ENCODE measurements around the gene METTL21C. TPM values are rescaled to one million over a fixed set of nuclear protein-coding genes. Genes with fewer than 3 reads are reported as not detected.

The METTL21C gene
- total RNA-seq, 2 donors from 2014 or later, result not detected

- H3K4me1 Mint-ChIP-seq (ENCODE audit: low read depth in 2 of 2), result peaks cover 0 to 13% of the 10 kb centered on the region in 2 donors
- ATAC-seq, result no peak
- no peak for DNase-seq (ENCODE audit: low spot score)
- no peaks in the 10 kb centered on the region for H3K36me3 Mint-ChIP-seq
- no peak overlapping the region for H3K4me3 Mint-ChIP-seq
- H3K9me3 Mint-ChIP-seq, result no peaks in the 10 kb centered on the region
- no peak overlapping the region for H3K27ac Mint-ChIP-seq
- H3K27me3 Mint-ChIP-seq, result peaks cover 27 to 28% of the 10 kb centered on the region in 2 donors
Measured at GRCh38 chr13:102690883-102691282, 4.0 kb downstream of the METTL21C start.

- no peak overlapping the region for H3K4me3 Mint-ChIP-seq
- DNase-seq (ENCODE audit: low spot score) (no peak), ATAC-seq (no peak)
- H3K4me1 Mint-ChIP-seq (ENCODE audit: low read depth in 2 of 2), result peaks cover 0 to 16% of the 10 kb centered on the region in 2 donors
- H3K27ac Mint-ChIP-seq, result no peak overlapping the region
- H3K27me3 Mint-ChIP-seq, result peaks cover 16 to 17% of the 10 kb centered on the region in 2 donors
- H3K9me3 Mint-ChIP-seq, result no peaks in the 10 kb centered on the region
- H3K36me3 Mint-ChIP-seq, result no peaks in the 10 kb centered on the region
Measured at GRCh38 chr13:102688306-102688973, 6.4 kb downstream of the METTL21C start.

DNA sequence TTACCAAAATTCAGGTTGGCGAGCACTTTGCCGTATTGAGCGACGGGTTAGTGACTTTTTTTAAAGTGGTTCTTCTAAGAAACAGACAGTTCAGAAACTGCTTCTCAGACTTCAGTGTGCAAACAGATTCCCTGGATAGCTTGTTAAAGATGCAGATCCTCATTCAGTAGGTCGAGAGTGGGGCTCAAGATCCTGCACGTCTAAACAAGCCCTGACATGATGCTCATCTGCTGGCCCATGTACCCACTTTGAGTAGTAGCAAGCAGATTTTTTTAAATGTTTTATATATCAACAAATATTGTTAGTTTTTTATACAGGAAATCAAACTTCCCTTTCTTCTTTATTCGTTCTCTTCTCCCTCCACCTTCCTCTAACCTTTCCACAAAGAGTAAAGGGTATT is 7.3 kb downstream of the METTL21C start:
- H3K27ac Mint-ChIP-seq, result no peak overlapping the region
- H3K4me3 Mint-ChIP-seq, result no peak overlapping the region
- ATAC-seq (no peak), DNase-seq (ENCODE audit: low spot score) (no peak)
- peaks cover 7 to 25% of the 10 kb centered on the region in 2 donors for H3K4me1 Mint-ChIP-seq (ENCODE audit: low read depth in 2 of 2)
- no peaks in the 10 kb centered on the region for H3K36me3 Mint-ChIP-seq
- H3K9me3 Mint-ChIP-seq, result no peaks in the 10 kb centered on the region
- peaks cover 8 to 13% of the 10 kb centered on the region in 2 donors for H3K27me3 Mint-ChIP-seq

GRCh38 chr13:102686024-102686423 is 8.8 kb downstream of the METTL21C start:
- DNase-seq (ENCODE audit: low spot score) (no peak), ATAC-seq (no peak)
- Mint-ChIP-seq H3K9me3 (no peaks in the 10 kb centered on the region), H3K27ac (no peak overlapping the region), H3K27me3 (peaks cover 0 to 8% of the 10 kb centered on the region in 2 donors), H3K4me3 (no peak overlapping the region), H3K36me3 (no peaks in the 10 kb centered on the region), H3K4me1 (ENCODE audit: low read depth in 2 of 2) (peaks cover 16 to 33% of the 10 kb centered on the region in 2 donors)

GRCh38 chr13:102683637-102684036 is 11.2 kb downstream of the METTL21C start:
- H3K4me3 Mint-ChIP-seq, result no peak overlapping the region
- peaks cover 32 to 37% of the 10 kb centered on the region in 2 donors for H3K4me1 Mint-ChIP-seq (ENCODE audit: low read depth in 2 of 2)
- peaks cover 0 to 4% of the 10 kb centered on the region in 2 donors for H3K27me3 Mint-ChIP-seq
- no peak overlapping the region for H3K27ac Mint-ChIP-seq
- no peak for DNase-seq (ENCODE audit: low spot score)
- no peaks in the 10 kb centered on the region for H3K9me3 Mint-ChIP-seq
- H3K36me3 Mint-ChIP-seq, result peaks cover 6% of the 10 kb centered on the region
- ATAC-seq, result no peak

- Mint-ChIP-seq H3K4me1 (ENCODE audit: low read depth in 2 of 2) (peaks cover 31 to 32% of the 10 kb centered on the region in 2 donors), H3K27me3 (no peaks in the 10 kb centered on the region), H3K4me3 (no peak overlapping the region), H3K27ac (no peak overlapping the region), H3K9me3 (no peaks in the 10 kb centered on the region), H3K36me3 (peaks cover 9% of the 10 kb centered on the region)
- DNase-seq (ENCODE audit: low spot score) (no peak), ATAC-seq (peak in 1 of 2 donors; percentile 61)
Measured at GRCh38 chr13:102682727-102683126, 12.1 kb downstream of the METTL21C start.

DNA sequence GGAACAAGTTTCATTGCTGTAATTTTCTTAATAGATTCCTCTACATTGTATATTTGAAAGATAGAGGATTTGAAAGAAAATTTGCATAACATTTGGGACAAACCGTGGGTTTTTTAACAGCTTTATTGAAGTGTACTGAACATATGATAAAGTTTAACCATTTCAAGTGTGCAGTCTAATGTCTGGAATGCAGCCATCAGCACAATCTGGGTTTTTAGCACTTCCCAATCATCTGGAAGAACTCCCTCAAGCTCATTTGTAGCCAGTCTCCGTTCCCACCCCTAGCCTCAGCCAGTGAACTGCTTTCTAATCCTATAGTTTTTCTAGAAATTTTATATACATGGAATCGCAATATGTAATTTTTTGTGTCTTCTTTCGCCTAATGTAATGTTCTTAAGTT is 12.6 kb downstream of the METTL21C start:
- no peaks in the 10 kb centered on the region for H3K27me3 Mint-ChIP-seq
- H3K4me1 Mint-ChIP-seq (ENCODE audit: low read depth in 2 of 2), result peaks cover 31 to 32% of the 10 kb centered on the region in 2 donors
- peaks cover 14% of the 10 kb centered on the region for H3K36me3 Mint-ChIP-seq
- no peak overlapping the region for H3K4me3 Mint-ChIP-seq
- no peaks in the 10 kb centered on the region for H3K9me3 Mint-ChIP-seq
- DNase-seq (ENCODE audit: low spot score) (no peak), ATAC-seq (no peak)
- no peak overlapping the region for H3K27ac Mint-ChIP-seq

DNA sequence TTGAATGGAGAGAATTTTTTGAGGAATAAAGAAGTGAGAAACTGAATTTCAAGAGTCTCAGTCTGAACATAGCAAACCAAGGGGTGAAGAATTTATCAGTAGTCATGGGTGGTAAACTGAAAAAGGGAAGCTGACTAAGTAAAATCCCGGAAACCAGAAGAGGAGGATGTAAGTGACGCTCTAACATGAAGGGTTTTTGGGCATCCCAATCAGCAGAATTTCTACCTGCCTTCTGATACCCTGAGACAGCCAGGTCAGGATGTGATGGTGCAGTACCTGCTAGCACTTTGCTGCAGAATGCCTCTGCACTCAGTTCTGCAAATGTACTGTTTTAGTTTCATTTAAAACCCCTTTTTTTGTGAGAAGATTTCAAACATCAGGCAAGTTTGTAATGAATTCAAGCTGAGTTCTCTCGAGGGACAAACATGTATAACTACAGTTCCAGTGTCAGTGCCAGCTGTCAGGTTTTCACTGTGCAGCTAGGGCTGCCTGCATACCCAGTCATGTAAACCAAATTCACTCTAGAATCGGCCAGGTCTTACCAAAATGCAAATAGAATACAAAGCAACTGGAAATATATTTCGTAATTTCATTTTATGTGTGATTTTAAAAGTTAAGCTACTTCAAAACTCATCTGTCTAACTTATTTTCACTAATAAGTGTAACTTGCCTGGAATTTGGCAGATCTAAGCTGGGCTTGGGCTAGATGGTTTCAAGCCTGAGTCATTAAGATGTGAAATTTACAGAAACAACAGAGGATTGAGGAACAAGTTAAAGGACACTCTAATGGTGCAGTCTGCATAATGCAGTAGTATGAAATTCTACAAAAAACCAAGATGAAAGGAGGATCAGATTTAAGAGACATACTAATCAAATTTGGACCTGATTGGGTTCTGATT is 13.8 kb downstream of the METTL21C start:
- peak overlapping the region; percentile 21 for H3K4me3 Mint-ChIP-seq
- no peak for DNase-seq (ENCODE audit: low spot score)
- peaks cover 28 to 32% of the 10 kb centered on the region in 2 donors for H3K4me1 Mint-ChIP-seq (ENCODE audit: low read depth in 2 of 2)

GRCh38 chr13:102680133-102680717 is 14.6 kb downstream of the METTL21C start:
- Mint-ChIP-seq H3K27ac (peak overlapping the region; percentile 26 to 73), H3K4me1 (ENCODE audit: low read depth in 2 of 2) (peaks cover 24 to 32% of the 10 kb centered on the region in 2 donors), H3K4me3 (peak overlapping the region; percentile 21), H3K36me3 (peaks cover 16% of the 10 kb centered on the region), H3K9me3 (no peaks in the 10 kb centered on the region), H3K27me3 (no peaks in the 10 kb centered on the region)
- ATAC-seq (no peak), DNase-seq (ENCODE audit: low spot score) (no peak)

More for the DNA sequence above, 13.8 kb downstream of the METTL21C start:
- peak overlapping the region; percentile 26 to 73 for H3K27ac Mint-ChIP-seq
- peak in 1 of 2 donors; percentile 68 for ATAC-seq
- H3K36me3 Mint-ChIP-seq, result peaks cover 16% of the 10 kb centered on the region
- H3K9me3 Mint-ChIP-seq, result no peaks in the 10 kb centered on the region
- no peaks in the 10 kb centered on the region for H3K27me3 Mint-ChIP-seq

GRCh38 chr13:102679449-102680132 is 15.3 kb downstream of the METTL21C start:
- Mint-ChIP-seq H3K4me3 (no peak overlapping the region), H3K4me1 (ENCODE audit: low read depth in 2 of 2) (peaks cover 24 to 32% of the 10 kb centered on the region in 2 donors), H3K27me3 (no peaks in the 10 kb centered on the region), H3K9me3 (no peaks in the 10 kb centered on the region), H3K27ac (peak overlapping the region; percentile 26 to 73), H3K36me3 (peaks cover 16% of the 10 kb centered on the region)
- DNase-seq (ENCODE audit: low spot score), result no peak
- ATAC-seq, result no peak

DNA sequence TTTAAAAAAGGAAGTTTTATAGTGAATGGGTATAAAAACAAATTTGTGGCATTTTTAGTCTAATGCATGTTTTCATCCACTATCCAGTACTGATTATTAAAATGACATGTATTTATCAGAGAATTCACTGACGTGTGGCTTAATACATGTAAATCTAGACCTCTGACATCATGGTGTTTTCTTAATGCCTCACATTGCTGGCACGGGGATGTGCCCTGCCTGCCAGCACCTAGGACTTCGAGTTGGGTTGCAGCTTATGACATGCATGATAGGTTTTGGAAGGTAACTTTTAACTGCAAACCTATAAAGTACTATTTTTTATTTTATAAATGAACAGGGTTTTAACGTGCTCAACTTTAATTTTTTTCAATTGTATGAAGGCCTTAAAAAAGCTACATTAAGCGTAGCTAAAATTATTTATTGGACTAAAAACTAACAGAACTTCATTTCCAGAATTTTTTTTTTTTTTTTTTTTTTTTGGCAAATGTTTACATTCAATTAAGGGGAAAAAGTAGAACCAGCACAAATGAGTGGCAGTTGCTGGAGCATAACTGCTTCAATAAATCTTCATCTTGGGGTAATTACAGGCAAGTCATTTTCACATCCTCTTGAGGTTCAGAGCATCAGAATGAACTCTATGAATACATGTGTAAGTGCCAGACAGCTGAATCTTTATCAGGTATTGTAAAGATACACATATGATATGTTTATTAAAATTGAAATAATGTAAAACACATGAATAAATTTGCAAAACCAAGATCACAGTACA is 16.3 kb downstream of the METTL21C start:
- H3K4me1 Mint-ChIP-seq (ENCODE audit: low read depth in 2 of 2), result peaks cover 24 to 32% of the 10 kb centered on the region in 2 donors
- no peaks in the 10 kb centered on the region for H3K9me3 Mint-ChIP-seq
- peaks cover 16% of the 10 kb centered on the region for H3K36me3 Mint-ChIP-seq
- H3K27me3 Mint-ChIP-seq, result no peaks in the 10 kb centered on the region
- no peak for ATAC-seq
- no peak for DNase-seq (ENCODE audit: low spot score)
- no peak overlapping the region for H3K27ac Mint-ChIP-seq
- no peak overlapping the region for H3K4me3 Mint-ChIP-seq

- DNase-seq (ENCODE audit: low spot score) (no peak), ATAC-seq (no peak)
- H3K4me1 Mint-ChIP-seq (ENCODE audit: low read depth in 2 of 2), result peaks cover 11 to 23% of the 10 kb centered on the region in 2 donors
- no peaks in the 10 kb centered on the region for H3K27me3 Mint-ChIP-seq
- no peak overlapping the region for H3K4me3 Mint-ChIP-seq
- H3K9me3 Mint-ChIP-seq, result no peaks in the 10 kb centered on the region
- peaks cover 16% of the 10 kb centered on the region for H3K36me3 Mint-ChIP-seq
- H3K27ac Mint-ChIP-seq, result peak overlapping the region in 1 of 2 donors; percentile 7
Measured at GRCh38 chr13:102677122-102677521, 17.7 kb downstream of the METTL21C start.

DNA sequence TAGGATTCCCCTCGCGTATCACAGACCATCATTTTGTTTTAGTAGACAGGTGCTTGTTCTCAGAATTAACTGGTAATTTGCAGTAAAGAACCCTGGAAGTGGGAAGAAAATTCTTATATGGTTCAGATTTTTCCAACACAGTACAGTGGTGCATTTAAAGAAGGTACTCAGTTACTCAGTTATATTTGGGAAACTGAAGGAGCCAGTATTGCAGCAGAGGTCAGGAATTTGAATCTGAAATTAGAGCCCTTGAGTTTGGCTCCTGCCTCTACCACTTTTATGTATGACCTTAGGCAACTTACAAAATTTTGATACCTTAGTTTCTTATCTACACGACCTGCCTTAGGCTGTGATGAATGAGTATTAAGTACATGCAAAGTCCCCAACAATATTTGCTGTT is 19.7 kb downstream of the METTL21C start:
- H3K4me1 Mint-ChIP-seq (ENCODE audit: low read depth in 2 of 2), result peaks cover 0 to 9% of the 10 kb centered on the region in 2 donors
- no peaks in the 10 kb centered on the region for H3K9me3 Mint-ChIP-seq
- H3K27me3 Mint-ChIP-seq, result no peaks in the 10 kb centered on the region
- no peak overlapping the region for H3K27ac Mint-ChIP-seq
- H3K36me3 Mint-ChIP-seq, result peaks cover 16% of the 10 kb centered on the region
- ATAC-seq (no peak), DNase-seq (ENCODE audit: low spot score) (no peak)
- no peak overlapping the region for H3K4me3 Mint-ChIP-seq
